ENCODE results near the gene GRK3. TPM values are rescaled to one million over a fixed set of nuclear protein-coding genes. Genes with fewer than 3 reads are reported as not detected.

The GRK3 gene
- total RNA-seq, 4 donors from 2014 or later, result 8.2 to 12.9 (median 10.2) TPM

- H3K36me3 ChIP-seq, result no peaks in the 10 kb centered on the region
- no peak for TF ChIP-seq CTCF (IDR thresholded peaks at IDR 0.05)
- TF ChIP-seq POLR2A (IDR thresholded peaks at IDR 0.05), result no peak
- TF ChIP-seq EP300 (IDR thresholded peaks at IDR 0.05), result no peak
- 75 to 88% methylated on average over 7 of the region's 7 CpGs for whole genome bisulfite sequencing, 2 donors
- H3K27me3 ChIP-seq, result no peaks in the 10 kb centered on the region
- H3K4me1 ChIP-seq, result no peaks in the 10 kb centered on the region
- H3K4me3 ChIP-seq, result no peak overlapping the region
- no peak overlapping the region for H3K27ac ChIP-seq
- DNase-seq (ENCODE audit: low spot score in 2 of 2), result no peak
- H3K9me3 ChIP-seq, result no peaks in the 10 kb centered on the region
Observed at GRCh38 chr22:25745341-25746011, 181.0 kb downstream of the GRK3 start.

- Histone ChIP-seq H3K27me3 (no peaks in the 10 kb centered on the region), H3K9me3 (no peaks in the 10 kb centered on the region), H3K4me3 (no peak overlapping the region), H3K4me1 (no peaks in the 10 kb centered on the region), H3K36me3 (no peaks in the 10 kb centered on the region), H3K27ac (no peak overlapping the region)
- TF ChIP-seq POLR2A (IDR thresholded peaks at IDR 0.05) (no peak), CTCF (IDR thresholded peaks at IDR 0.05) (no peak), EP300 (IDR thresholded peaks at IDR 0.05) (no peak)
- WGBS, 2 donors, result 21 to 69% methylated on average over 1 of the region's 1 CpG
- DNase-seq (ENCODE audit: low spot score in 2 of 2), result no peak
Observed at GRCh38 chr22:25746012-25746373, 181.5 kb downstream of the GRK3 start.

- DNase-seq (ENCODE audit: low spot score in 2 of 2), result no peak
- 61 to 71% methylated on average over 8 of the region's 8 CpGs for WGBS, 2 donors
- no peak for TF ChIP-seq POLR2A (IDR thresholded peaks at IDR 0.05)
- no peak for TF ChIP-seq CTCF (IDR thresholded peaks at IDR 0.05)
- no peak for TF ChIP-seq EP300 (IDR thresholded peaks at IDR 0.05)
Observed at GRCh38 chr22:25747245-25747944, 182.9 kb downstream of the GRK3 start.

GRCh38 chr22:25748140-25748539 is 183.7 kb downstream of the GRK3 start:
- 77 to 83% methylated on average over 5 of the region's 5 CpGs for WGBS, 2 donors
- H3K9me3 ChIP-seq, result no peaks in the 10 kb centered on the region
- H3K4me1 ChIP-seq, result no peaks in the 10 kb centered on the region
- H3K4me3 ChIP-seq, result no peak overlapping the region
- no peaks in the 10 kb centered on the region for H3K27me3 ChIP-seq
- no peak overlapping the region for H3K27ac ChIP-seq
- TF ChIP-seq CTCF (IDR thresholded peaks at IDR 0.05) (no peak), POLR2A (IDR thresholded peaks at IDR 0.05) (no peak)
- H3K36me3 ChIP-seq, result no peaks in the 10 kb centered on the region
- DNase-seq (ENCODE audit: low spot score in 2 of 2), result no peak

More at GRCh38 chr22:25747245-25747944, 182.9 kb downstream of the GRK3 start:
- H3K27ac ChIP-seq, result no peak overlapping the region
- H3K4me3 ChIP-seq, result no peak overlapping the region
- H3K36me3 ChIP-seq, result no peaks in the 10 kb centered on the region
- H3K27me3 ChIP-seq, result no peaks in the 10 kb centered on the region
- no peaks in the 10 kb centered on the region for H3K9me3 ChIP-seq
- no peaks in the 10 kb centered on the region for H3K4me1 ChIP-seq

GRCh38 chr22:25748704-25749103 is 184.2 kb downstream of the GRK3 start:
- no peak for DNase-seq (ENCODE audit: low spot score in 2 of 2)
- Histone ChIP-seq H3K27ac (no peak overlapping the region), H3K4me3 (no peak overlapping the region), H3K4me1 (no peaks in the 10 kb centered on the region), H3K9me3 (no peaks in the 10 kb centered on the region), H3K27me3 (no peaks in the 10 kb centered on the region), H3K36me3 (no peaks in the 10 kb centered on the region)
- TF ChIP-seq CTCF (IDR thresholded peaks at IDR 0.05), result no peak
- TF ChIP-seq EP300 (IDR thresholded peaks at IDR 0.05), result no peak
- no peak for TF ChIP-seq POLR2A (IDR thresholded peaks at IDR 0.05)
- WGBS, 2 donors, result 51 to 82% methylated on average over 2 of the region's 2 CpGs
